Liver (tissue), 3 donors: ENCODE data around the gene ADGRA3.

Source experiments
- FOXA1 ChIP-seq: IDR thresholded peaks from 2 replicates; pipeline ENCODE4 v1.6.1; 2016; ENCODE audit warnings: antibody characterized with exemption
- FOXA2 ChIP-seq: IDR thresholded peaks from 2 replicates; pipeline ENCODE4 v1.6.1; 2016; ENCODE audit warnings: antibody characterized with exemption
- GABPA ChIP-seq, 2 donors: IDR thresholded peaks in 1 of 2; conservative IDR thresholded peaks in 1 of 2; 2 replicates each; pipeline ENCODE4 v1.6.1; 2016; ENCODE audit warnings: antibody characterized with exemption in 2 of 2, mild to moderate bottlenecking in 1 of 2, moderate library complexity in 1 of 2
- JUND ChIP-seq, 2 donors: IDR thresholded peaks; 2 replicates each; pipeline ENCODE4 v1.6.1; 2016; ENCODE audit warnings: antibody characterized with exemption in 2 of 2
- RAD21 ChIP-seq, 2 donors: IDR thresholded peaks; 2 replicates each; pipeline ENCODE4 v1.6.1; 2016; ENCODE audit warnings: antibody characterized with exemption in 2 of 2, mild to moderate bottlenecking in 2 of 2
- RXRA ChIP-seq, 2 donors: IDR thresholded peaks; 2 replicates each; pipeline ENCODE4 v1.6.1; 2017 to 2018; ENCODE audit warnings: antibody characterized with exemption in 2 of 2, mild to moderate bottlenecking in 1 of 2
- SP1 ChIP-seq: IDR thresholded peaks from 2 replicates; pipeline ENCODE4 v1.6.1; 2018; ENCODE audit warnings: antibody characterized with exemption, mild to moderate bottlenecking
- TAF1 ChIP-seq: conservative IDR thresholded peaks from 2 replicates; pipeline ENCODE4 v1.6.1; 2016; ENCODE audit warnings: antibody characterized with exemption, mild to moderate bottlenecking
- YY1 ChIP-seq: IDR thresholded peaks from 2 replicates; pipeline ENCODE4 v1.6.1; 2016; ENCODE audit warnings: antibody characterized with exemption, mild to moderate bottlenecking
- TF ChIP-seq, protein P1 (sequence below): fragments of 150-350 bp; IDR thresholded peaks from 2 replicates; pipeline ENCODE4 v1.5.1; 2017; ENCODE audit warnings: improper control_type of control experiment, low read depth, low read length; ENCODE audit not compliant: missing input control
- TF ChIP-seq, protein P2 (sequence below): IDR thresholded peaks from 2 replicates; pipeline ENCODE4 v1.6.1; 2016; ENCODE audit warnings: antibody characterized with exemption
- TF ChIP-seq, protein P3 (sequence below): IDR thresholded peaks from 2 replicates; pipeline ENCODE4 v1.6.1; 2016; ENCODE audit warnings: antibody characterized with exemption
- TF ChIP-seq, protein P4 (sequence below): IDR thresholded peaks from 2 replicates; pipeline ENCODE4 v1.6.1; 2016; ENCODE audit warnings: antibody characterized with exemption, mild to moderate bottlenecking
- donor health status: healthy.
- donor health status: healthy.

DNA sequence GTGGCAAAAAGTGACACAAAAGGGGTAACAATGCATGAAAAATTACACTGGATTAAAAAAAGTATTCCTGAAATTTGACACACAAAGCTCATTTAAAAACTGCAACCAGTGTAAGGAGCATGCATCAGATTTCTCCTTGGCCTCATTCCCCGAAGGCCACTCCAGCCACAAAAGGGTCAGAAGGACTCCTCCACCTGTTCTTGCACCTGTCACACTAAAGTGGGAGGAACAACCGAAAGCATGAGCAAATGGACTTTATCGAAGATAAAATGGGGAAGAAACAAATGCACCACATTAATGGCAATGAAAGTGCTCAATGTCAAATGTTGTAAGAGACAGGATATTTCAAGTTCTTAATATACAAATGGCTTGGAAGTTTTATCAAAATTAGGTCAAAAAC lies 88.2 kb downstream of the ADGRA3 start:
- TF ChIP-seq YY1: no peak
- TF ChIP-seq, protein P1, sequence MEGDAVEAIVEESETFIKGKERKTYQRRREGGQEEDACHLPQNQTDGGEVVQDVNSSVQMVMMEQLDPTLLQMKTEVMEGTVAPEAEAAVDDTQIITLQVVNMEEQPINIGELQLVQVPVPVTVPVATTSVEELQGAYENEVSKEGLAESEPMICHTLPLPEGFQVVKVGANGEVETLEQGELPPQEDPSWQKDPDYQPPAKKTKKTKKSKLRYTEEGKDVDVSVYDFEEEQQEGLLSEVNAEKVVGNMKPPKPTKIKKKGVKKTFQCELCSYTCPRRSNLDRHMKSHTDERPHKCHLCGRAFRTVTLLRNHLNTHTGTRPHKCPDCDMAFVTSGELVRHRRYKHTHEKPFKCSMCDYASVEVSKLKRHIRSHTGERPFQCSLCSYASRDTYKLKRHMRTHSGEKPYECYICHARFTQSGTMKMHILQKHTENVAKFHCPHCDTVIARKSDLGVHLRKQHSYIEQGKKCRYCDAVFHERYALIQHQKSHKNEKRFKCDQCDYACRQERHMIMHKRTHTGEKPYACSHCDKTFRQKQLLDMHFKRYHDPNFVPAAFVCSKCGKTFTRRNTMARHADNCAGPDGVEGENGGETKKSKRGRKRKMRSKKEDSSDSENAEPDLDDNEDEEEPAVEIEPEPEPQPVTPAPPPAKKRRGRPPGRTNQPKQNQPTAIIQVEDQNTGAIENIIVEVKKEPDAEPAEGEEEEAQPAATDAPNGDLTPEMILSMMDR: no peak
- no peak for TF ChIP-seq JUND (IDR thresholded peaks at IDR 0.05)
- TF ChIP-seq RAD21 (IDR thresholded peaks at IDR 0.05): no peak
- TF ChIP-seq TAF1: no peak
- TF ChIP-seq, protein P2, sequence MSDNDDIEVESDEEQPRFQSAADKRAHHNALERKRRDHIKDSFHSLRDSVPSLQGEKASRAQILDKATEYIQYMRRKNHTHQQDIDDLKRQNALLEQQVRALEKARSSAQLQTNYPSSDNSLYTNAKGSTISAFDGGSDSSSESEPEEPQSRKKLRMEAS: no peak
- TF ChIP-seq, protein P3, sequence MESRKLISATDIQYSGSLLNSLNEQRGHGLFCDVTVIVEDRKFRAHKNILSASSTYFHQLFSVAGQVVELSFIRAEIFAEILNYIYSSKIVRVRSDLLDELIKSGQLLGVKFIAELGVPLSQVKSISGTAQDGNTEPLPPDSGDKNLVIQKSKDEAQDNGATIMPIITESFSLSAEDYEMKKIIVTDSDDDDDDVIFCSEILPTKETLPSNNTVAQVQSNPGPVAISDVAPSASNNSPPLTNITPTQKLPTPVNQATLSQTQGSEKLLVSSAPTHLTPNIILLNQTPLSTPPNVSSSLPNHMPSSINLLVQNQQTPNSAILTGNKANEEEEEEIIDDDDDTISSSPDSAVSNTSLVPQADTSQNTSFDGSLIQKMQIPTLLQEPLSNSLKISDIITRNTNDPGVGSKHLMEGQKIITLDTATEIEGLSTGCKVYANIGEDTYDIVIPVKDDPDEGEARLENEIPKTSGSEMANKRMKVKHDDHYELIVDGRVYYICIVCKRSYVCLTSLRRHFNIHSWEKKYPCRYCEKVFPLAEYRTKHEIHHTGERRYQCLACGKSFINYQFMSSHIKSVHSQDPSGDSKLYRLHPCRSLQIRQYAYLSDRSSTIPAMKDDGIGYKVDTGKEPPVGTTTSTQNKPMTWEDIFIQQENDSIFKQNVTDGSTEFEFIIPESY: no peak
- TF ChIP-seq SP1: no peak
- TF ChIP-seq, protein P4, sequence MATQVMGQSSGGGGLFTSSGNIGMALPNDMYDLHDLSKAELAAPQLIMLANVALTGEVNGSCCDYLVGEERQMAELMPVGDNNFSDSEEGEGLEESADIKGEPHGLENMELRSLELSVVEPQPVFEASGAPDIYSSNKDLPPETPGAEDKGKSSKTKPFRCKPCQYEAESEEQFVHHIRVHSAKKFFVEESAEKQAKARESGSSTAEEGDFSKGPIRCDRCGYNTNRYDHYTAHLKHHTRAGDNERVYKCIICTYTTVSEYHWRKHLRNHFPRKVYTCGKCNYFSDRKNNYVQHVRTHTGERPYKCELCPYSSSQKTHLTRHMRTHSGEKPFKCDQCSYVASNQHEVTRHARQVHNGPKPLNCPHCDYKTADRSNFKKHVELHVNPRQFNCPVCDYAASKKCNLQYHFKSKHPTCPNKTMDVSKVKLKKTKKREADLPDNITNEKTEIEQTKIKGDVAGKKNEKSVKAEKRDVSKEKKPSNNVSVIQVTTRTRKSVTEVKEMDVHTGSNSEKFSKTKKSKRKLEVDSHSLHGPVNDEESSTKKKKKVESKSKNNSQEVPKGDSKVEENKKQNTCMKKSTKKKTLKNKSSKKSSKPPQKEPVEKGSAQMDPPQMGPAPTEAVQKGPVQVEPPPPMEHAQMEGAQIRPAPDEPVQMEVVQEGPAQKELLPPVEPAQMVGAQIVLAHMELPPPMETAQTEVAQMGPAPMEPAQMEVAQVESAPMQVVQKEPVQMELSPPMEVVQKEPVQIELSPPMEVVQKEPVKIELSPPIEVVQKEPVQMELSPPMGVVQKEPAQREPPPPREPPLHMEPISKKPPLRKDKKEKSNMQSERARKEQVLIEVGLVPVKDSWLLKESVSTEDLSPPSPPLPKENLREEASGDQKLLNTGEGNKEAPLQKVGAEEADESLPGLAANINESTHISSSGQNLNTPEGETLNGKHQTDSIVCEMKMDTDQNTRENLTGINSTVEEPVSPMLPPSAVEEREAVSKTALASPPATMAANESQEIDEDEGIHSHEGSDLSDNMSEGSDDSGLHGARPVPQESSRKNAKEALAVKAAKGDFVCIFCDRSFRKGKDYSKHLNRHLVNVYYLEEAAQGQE: no peak
- no peak for TF ChIP-seq FOXA2
- no peak for TF ChIP-seq GABPA (IDR thresholded peaks at IDR 0.05 in 1 of 2, conservative IDR thresholded peaks at IDR 0.05 in 1 of 2)
- TF ChIP-seq FOXA1: no peak
- no peak for TF ChIP-seq RXRA (IDR thresholded peaks at IDR 0.05)
